DOHH2 (cell line): ENCODE results near the gene KCNN1.

ENCODE experiments used
- CTCF ChIP-seq: fragments of 200-600 bp; sonication (generic); IDR thresholded peaks from one replicate; pipeline ENCODE4 v1.5.1; 2014; ENCODE audit warnings: antibody characterized with exemption, mild to moderate bottlenecking, low read depth, low read length; ENCODE audit not compliant: poor library complexity, severe bottlenecking
- EZH2phosphoT487 ChIP-seq: fragments of 200-600 bp; sonication (generic); IDR thresholded peaks from 2 replicates; pipeline ENCODE4 v1.6.1; 2017; ENCODE audit warnings: borderline replicate concordance, mild to moderate bottlenecking, antibody characterized with exemption, low read length, moderate library complexity, mixed read lengths

- TF ChIP-seq CTCF = no peak
- TF ChIP-seq EZH2phosphoT487 = no peak
Measured at GRCh38 chr19:17942582-17943273, 24.2 kb upstream of the KCNN1 start.
